GM12878 (cell line): Measurements from ENCODE around the gene ZNF385D. TPM values are rescaled to one million over a fixed set of nuclear protein-coding genes. Genes with fewer than 3 reads are reported as not detected.

ENCODE experiments used
- ATAC-seq: fragments of 200-7000 bp; cut with Tn5 transposase; 3 replicates; pipeline ENCODE4 v1.9.1; 2020; ENCODE audit warnings: mild to moderate bottlenecking, moderate library complexity
- BruUV-seq: library from RNA; stranded (reverse); fragments of 400-500 nt; replicated peaks from 2 replicates; lab custom pipeline; 2021; lab: Mats Ljungman, UMichigan
- CTCF ChIA-PET: fragments of 300-600 bp; sonication (Branson Sonifier 250); formaldehyde crosslinking; extraction: SDS; loops from one replicate; lab custom pipeline; 2021; ENCODE audit warnings: inconsistent platforms; lab: Yijun Ruan, JAX
- POLR2A ChIA-PET: fragments of 350-600 bp; formaldehyde crosslinking; extraction: SDS; loops from one replicate; lab custom pipeline; 2021; ENCODE audit warnings: inconsistent platforms; lab: Charles Lee
- RAD21 ChIA-PET: fragments of 300-600 bp; sonication (Branson Sonifier 250); formaldehyde crosslinking; loops from one replicate; lab custom pipeline; 2023; ENCODE audit warnings: antibody characterized with exemption; ENCODE audit not compliant: unreplicated experiment; lab: Charles Lee
- SMC1A ChIA-PET: fragments of 300-600 bp; sonication (Branson Sonifier 250); formaldehyde crosslinking; loops from one replicate; lab custom pipeline; 2023; ENCODE audit not compliant: unreplicated experiment, uncharacterized antibody; lab: Charles Lee
- DNase-seq: peaks from one replicate; pipeline ENCODE4 v3.0.0-alpha.2; 2011; ENCODE audit warnings: low read depth, low spot score
- FAIRE-seq: peaks from 3 replicates; lab custom pipeline; 2011; peaks lifted over from hg19 to GRCh38; lab: Jason Lieb, UNC
- H2AFZ ChIP-seq: 2 replicates; pipeline ENCODE4 v1.6.0; 2011; ENCODE audit warnings: low read depth, low read length, control low read depth; ENCODE audit not compliant: control insufficient read depth
- H3K27ac ChIP-seq: 2 replicates; pipeline ENCODE4 v1.5.1; 2011; ENCODE audit warnings: control low read depth; ENCODE audit not compliant: control insufficient read depth, insufficient read depth
- H3K27me3 ChIP-seq, 2 experiments: replicated peaks in 1 of 2; 2 replicates each; pipeline versions ENCODE4 v1.6.0 to v1.6.1; 2011; ENCODE audit warnings: low read length in 1 of 2; ENCODE audit not compliant: control insufficient read depth in 2 of 2, insufficient read depth in 2 of 2
- H3K36me3 ChIP-seq, 2 experiments: 2 replicates each; pipeline ENCODE4 v1.5.1; 2011; ENCODE audit warnings: low read length in 1 of 2; ENCODE audit not compliant: control insufficient read depth in 2 of 2, insufficient read depth in 2 of 2
- H3K4me1 ChIP-seq: 2 replicates; pipeline ENCODE4 v1.6.1; 2011; ENCODE audit warnings: mild to moderate bottlenecking, low read length, moderate library complexity, mixed read lengths; ENCODE audit not compliant: control insufficient read depth, insufficient read depth
- H3K4me2 ChIP-seq: 2 replicates; pipeline ENCODE4 v1.6.0; 2011; ENCODE audit warnings: control low read depth; ENCODE audit not compliant: control insufficient read depth, insufficient read depth
- H3K4me3 ChIP-seq: fragments of 200-600 bp; sonication (generic); 2 replicates; pipeline ENCODE4 v1.5.1; 2016
- H3K79me2 ChIP-seq: 2 replicates; pipeline ENCODE4 v1.6.0; 2011; ENCODE audit warnings: low read length; ENCODE audit not compliant: control insufficient read depth, insufficient read depth
- H3K9ac ChIP-seq: 2 replicates; pipeline ENCODE4 v1.8.0; 2011; ENCODE audit warnings: low read length, control low read depth, mixed read lengths; ENCODE audit not compliant: control insufficient read depth, insufficient read depth
- H3K9me3 ChIP-seq: replicated peaks from 3 replicates; pipeline ENCODE4 v1.5.1; 2011; ENCODE audit warnings: mild to moderate bottlenecking, low read length; ENCODE audit not compliant: control insufficient read depth, insufficient read depth
- H4K20me1 ChIP-seq: 2 replicates; pipeline ENCODE4 v1.6.0; 2011; ENCODE audit not compliant: control insufficient read depth, insufficient read depth
- BHLHE40 ChIP-seq, 2 experiments: fragments of 450-650 bp in 1 of 2; IDR thresholded peaks; 2 replicates each; pipeline ENCODE4 v1.6.1; 2011 to 2017; ENCODE audit warnings: low read depth in 2 of 2, borderline replicate concordance in 1 of 2, improper control_type of control experiment in 1 of 2, low read length in 1 of 2, mild to moderate bottlenecking in 1 of 2
- CHD2 ChIP-seq: IDR thresholded peaks from 2 replicates; pipeline ENCODE4 v1.6.1; 2011; ENCODE audit warnings: low read depth, low read length, improper control_type of control experiment, borderline replicate concordance
- SIN3A ChIP-seq: IDR thresholded peaks from 2 replicates; pipeline ENCODE4 v1.6.1; 2012; ENCODE audit warnings: low read depth, low read length, improper control_type of control experiment
- STAT3 ChIP-seq: IDR thresholded peaks from 2 replicates; pipeline ENCODE4 v1.6.1; 2011; ENCODE audit warnings: low read depth, low read length, improper control_type of control experiment
- WGBS: methylation state at CpG from one replicate; pipeline ENCODE4 v1.1.6; 2016; ENCODE audit warnings: low lambda C conversion rate; ENCODE audit not compliant: insufficient replicate concordance, insufficient coverage; ENCODE audit errors: missing lambda C conversion rate; 5-methylcytosine and 5-hydroxymethylcytosine counted together
- in situ Hi-C: fragments of 300-500 bp; cut with MboI; formaldehyde crosslinking; loops from 9 replicates; pipeline ENCODE4 v1.14.3; 2018; ENCODE audit warnings: mixed read lengths
- intact Hi-C: fragments of 100-400 bp; cut with micrococcal nuclease; formaldehyde crosslinking; loops from one replicate; pipeline ENCODE4 v1.14.2; 2022; ENCODE audit not compliant: unreplicated experiment
- polyA plus RNA-seq, 11 experiments: library from polyadenylated mRNA; depleted of rRNA in 4 of 11; unstranded in 6 of 11; stranded (reverse) in 5 of 11; fragments of >200 nt; fragmentation: Nextera tagmentation in 4 of 11; fragmentation: Illumina TruSeq in 1 of 11; extraction: Ambion mirVana in 4 of 11; extraction: Trizol in 1 of 11; gene quantifications; 1 replicate in 1 of 11; 2 replicates in 10 of 11; pipeline versions ENCODE4 v1.2.1 to v1.2.3, GENCODE V29; 2011 to 2016; ENCODE audit warnings: inconsistent platforms in 2 of 11, missing spikeins in 2 of 11, low read depth in 1 of 11
- total RNA-seq, 4 experiments: library from RNA; depleted of rRNA in 3 of 4; stranded (reverse); fragments of >200 nt in 3 of 4; fragmentation: Illumina TruSeq in 1 of 4; extraction: Trizol in 1 of 4; gene quantifications; 2 replicates each; pipeline versions ENCODE4 v1.2.1 to v1.2.3, GENCODE V29; 2013 to 2021
- TF ChIP-seq, protein P1 (sequence below): fragments of 450-650 bp; IDR thresholded peaks from 2 replicates; pipeline ENCODE4 v1.6.1; 2018; ENCODE audit warnings: borderline replicate concordance, mild to moderate bottlenecking; ENCODE audit not compliant: partially characterized antibody
- TF ChIP-seq, protein P2 (sequence below): IDR thresholded peaks from 2 replicates; pipeline ENCODE4 v1.6.1; 2012; ENCODE audit warnings: low read depth, low read length, improper control_type of control experiment
- TF ChIP-seq, protein P3 (sequence below): fragments of 450-650 bp; formaldehyde crosslinking; IDR thresholded peaks from 2 replicates; pipeline ENCODE4 v1.5.0; 2022; ENCODE audit warnings: mild to moderate bottlenecking, missing genetic modification characterization
- TF ChIP-seq, protein P4 (sequence below): IDR thresholded peaks from 2 replicates; pipeline ENCODE4 v1.6.1; 2012; ENCODE audit warnings: improper control_type of control experiment, low read depth, low read length; ENCODE audit not compliant: insufficient replicate concordance
- TF ChIP-seq, protein P5 (sequence below), 3 experiments: IDR thresholded peaks in 2 of 3; conservative IDR thresholded peaks in 1 of 3; 2 replicates each; pipeline ENCODE4 v1.5.1; 2011; ENCODE audit warnings: low read depth in 3 of 3, low read length in 3 of 3, mild to moderate bottlenecking in 3 of 3, control low read depth in 2 of 3, moderate library complexity in 2 of 3, inconsistent platforms in 1 of 3, mixed read lengths in 1 of 3; ENCODE audit not compliant: control insufficient read depth in 2 of 3, insufficient read depth in 1 of 3; ENCODE audit errors: extremely low read depth in 1 of 3

Gene ZNF385D
- total and polyA plus RNA-seq, 10 of the 15 experiments (the other 5 are each of a cell fraction or from before 2014, with no cell fraction given): 0.01 to 0.62 (median 0.18) TPM; not detected in 5

DNA sequence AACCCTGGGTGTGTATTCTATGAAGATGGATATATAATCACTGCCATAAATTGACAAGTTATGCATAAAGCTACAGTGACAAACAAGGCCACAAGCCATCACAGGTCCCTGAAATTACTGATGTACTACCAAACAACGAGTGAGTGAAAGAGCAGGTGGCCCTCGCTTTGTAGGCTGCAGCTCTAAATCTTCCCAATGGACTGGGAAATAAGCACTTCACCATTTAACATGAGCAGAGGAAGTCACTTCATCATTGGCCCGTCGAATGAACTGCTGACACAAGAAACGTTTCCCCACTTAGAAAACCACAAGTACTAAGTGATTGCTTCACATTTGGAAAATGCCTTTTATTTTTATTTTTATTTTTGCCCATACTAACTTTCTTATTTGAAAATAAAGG lies 218.0 kb downstream of the ZNF385D start:
- WGBS: 2% methylated on average over 5 of the region's 5 CpGs
- H4K20me1 ChIP-seq: no peaks in the 10 kb centered on the region
- FAIRE-seq: no peak
- no peaks in the 10 kb centered on the region for H3K27me3 ChIP-seq
- SMC1A ChIA-PET: interaction anchor here (1.0 kb wide), 1 partner anchor 13 kb away, joined by 4 read pairs; no protein-coding TSS in a partner anchor
- in situ Hi-C loops: no loop called here
- H3K9ac ChIP-seq: no peak overlapping the region
- no peak overlapping the region for H3K4me2 ChIP-seq
- no peak overlapping the region for H2AFZ ChIP-seq
- ATAC-seq: no peak
- H3K4me1 ChIP-seq: no peaks in the 10 kb centered on the region
- CTCF ChIA-PET: no interaction called here
- no peaks in the 10 kb centered on the region for H3K9me3 ChIP-seq
- H3K4me3 ChIP-seq: no peak overlapping the region
- H3K36me3 ChIP-seq: no peaks in the 10 kb centered on the region
- intact Hi-C loops: no loop called here
- RAD21 ChIA-PET: no interaction called here
- no peak overlapping the region for H3K27ac ChIP-seq
- BruUV-seq: no TSS peak
- POLR2A ChIA-PET: no interaction called here
- DNase-seq: no peak
- H3K79me2 ChIP-seq: no peaks in the 10 kb centered on the region
- TF ChIP-seq, protein P1, sequence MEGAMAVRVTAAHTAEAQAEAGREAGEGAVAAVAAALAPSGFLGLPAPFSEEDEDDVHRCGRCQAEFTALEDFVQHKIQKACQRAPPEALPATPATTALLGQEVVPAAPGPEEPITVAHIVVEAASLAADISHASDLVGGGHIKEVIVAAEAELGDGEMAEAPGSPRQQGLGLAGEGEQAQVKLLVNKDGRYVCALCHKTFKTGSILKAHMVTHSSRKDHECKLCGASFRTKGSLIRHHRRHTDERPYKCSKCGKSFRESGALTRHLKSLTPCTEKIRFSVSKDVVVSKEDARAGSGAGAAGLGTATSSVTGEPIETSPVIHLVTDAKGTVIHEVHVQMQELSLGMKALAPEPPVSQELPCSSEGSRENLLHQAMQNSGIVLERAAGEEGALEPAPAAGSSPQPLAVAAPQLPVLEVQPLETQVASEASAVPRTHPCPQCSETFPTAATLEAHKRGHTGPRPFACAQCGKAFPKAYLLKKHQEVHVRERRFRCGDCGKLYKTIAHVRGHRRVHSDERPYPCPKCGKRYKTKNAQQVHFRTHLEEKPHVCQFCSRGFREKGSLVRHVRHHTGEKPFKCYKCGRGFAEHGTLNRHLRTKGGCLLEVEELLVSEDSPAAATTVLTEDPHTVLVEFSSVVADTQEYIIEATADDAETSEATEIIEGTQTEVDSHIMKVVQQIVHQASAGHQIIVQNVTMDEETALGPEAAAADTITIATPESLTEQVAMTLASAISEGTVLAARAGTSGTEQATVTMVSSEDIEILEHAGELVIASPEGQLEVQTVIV: no peak
- TF ChIP-seq, protein P2, sequence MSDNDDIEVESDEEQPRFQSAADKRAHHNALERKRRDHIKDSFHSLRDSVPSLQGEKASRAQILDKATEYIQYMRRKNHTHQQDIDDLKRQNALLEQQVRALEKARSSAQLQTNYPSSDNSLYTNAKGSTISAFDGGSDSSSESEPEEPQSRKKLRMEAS: no peak
- TF ChIP-seq, protein P3, sequence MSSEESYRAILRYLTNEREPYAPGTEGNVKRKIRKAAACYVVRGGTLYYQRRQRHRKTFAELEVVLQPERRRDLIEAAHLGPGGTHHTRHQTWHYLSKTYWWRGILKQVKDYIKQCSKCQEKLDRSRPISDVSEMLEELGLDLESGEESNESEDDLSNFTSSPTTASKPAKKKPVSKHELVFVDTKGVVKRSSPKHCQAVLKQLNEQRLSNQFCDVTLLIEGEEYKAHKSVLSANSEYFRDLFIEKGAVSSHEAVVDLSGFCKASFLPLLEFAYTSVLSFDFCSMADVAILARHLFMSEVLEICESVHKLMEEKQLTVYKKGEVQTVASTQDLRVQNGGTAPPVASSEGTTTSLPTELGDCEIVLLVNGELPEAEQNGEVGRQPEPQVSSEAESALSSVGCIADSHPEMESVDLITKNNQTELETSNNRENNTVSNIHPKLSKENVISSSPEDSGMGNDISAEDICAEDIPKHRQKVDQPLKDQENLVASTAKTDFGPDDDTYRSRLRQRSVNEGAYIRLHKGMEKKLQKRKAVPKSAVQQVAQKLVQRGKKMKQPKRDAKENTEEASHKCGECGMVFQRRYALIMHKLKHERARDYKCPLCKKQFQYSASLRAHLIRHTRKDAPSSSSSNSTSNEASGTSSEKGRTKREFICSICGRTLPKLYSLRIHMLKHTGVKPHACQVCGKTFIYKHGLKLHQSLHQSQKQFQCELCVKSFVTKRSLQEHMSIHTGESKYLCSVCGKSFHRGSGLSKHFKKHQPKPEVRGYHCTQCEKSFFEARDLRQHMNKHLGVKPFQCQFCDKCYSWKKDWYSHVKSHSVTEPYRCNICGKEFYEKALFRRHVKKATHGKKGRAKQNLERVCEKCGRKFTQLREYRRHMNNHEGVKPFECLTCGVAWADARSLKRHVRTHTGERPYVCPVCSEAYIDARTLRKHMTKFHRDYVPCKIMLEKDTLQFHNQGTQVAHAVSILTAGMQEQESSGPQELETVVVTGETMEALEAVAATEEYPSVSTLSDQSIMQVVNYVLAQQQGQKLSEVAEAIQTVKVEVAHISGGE: no peak
- TF ChIP-seq, protein P4, sequence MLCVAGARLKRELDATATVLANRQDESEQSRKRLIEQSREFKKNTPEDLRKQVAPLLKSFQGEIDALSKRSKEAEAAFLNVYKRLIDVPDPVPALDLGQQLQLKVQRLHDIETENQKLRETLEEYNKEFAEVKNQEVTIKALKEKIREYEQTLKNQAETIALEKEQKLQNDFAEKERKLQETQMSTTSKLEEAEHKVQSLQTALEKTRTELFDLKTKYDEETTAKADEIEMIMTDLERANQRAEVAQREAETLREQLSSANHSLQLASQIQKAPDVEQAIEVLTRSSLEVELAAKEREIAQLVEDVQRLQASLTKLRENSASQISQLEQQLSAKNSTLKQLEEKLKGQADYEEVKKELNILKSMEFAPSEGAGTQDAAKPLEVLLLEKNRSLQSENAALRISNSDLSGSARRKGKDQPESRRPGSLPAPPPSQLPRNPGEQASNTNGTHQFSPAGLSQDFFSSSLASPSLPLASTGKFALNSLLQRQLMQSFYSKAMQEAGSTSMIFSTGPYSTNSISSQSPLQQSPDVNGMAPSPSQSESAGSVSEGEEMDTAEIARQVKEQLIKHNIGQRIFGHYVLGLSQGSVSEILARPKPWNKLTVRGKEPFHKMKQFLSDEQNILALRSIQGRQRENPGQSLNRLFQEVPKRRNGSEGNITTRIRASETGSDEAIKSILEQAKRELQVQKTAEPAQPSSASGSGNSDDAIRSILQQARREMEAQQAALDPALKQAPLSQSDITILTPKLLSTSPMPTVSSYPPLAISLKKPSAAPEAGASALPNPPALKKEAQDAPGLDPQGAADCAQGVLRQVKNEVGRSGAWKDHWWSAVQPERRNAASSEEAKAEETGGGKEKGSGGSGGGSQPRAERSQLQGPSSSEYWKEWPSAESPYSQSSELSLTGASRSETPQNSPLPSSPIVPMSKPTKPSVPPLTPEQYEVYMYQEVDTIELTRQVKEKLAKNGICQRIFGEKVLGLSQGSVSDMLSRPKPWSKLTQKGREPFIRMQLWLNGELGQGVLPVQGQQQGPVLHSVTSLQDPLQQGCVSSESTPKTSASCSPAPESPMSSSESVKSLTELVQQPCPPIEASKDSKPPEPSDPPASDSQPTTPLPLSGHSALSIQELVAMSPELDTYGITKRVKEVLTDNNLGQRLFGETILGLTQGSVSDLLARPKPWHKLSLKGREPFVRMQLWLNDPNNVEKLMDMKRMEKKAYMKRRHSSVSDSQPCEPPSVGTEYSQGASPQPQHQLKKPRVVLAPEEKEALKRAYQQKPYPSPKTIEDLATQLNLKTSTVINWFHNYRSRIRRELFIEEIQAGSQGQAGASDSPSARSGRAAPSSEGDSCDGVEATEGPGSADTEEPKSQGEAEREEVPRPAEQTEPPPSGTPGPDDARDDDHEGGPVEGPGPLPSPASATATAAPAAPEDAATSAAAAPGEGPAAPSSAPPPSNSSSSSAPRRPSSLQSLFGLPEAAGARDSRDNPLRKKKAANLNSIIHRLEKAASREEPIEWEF: no peak
- TF ChIP-seq CHD2 (no peak), BHLHE40 (IDR thresholded peaks at IDR 0.05; ENCODE audit: borderline replicate concordance in 1 of 2, low read depth in 2 of 2, low read length in 1 of 2) (no peak), SIN3A (no peak), STAT3 (no peak)
- TF ChIP-seq, protein P5, sequence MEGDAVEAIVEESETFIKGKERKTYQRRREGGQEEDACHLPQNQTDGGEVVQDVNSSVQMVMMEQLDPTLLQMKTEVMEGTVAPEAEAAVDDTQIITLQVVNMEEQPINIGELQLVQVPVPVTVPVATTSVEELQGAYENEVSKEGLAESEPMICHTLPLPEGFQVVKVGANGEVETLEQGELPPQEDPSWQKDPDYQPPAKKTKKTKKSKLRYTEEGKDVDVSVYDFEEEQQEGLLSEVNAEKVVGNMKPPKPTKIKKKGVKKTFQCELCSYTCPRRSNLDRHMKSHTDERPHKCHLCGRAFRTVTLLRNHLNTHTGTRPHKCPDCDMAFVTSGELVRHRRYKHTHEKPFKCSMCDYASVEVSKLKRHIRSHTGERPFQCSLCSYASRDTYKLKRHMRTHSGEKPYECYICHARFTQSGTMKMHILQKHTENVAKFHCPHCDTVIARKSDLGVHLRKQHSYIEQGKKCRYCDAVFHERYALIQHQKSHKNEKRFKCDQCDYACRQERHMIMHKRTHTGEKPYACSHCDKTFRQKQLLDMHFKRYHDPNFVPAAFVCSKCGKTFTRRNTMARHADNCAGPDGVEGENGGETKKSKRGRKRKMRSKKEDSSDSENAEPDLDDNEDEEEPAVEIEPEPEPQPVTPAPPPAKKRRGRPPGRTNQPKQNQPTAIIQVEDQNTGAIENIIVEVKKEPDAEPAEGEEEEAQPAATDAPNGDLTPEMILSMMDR (IDR thresholded peaks at IDR 0.05 in 2 of 3, conservative IDR thresholded peaks at IDR 0.05 in 1 of 3; ENCODE audit: control insufficient read depth in 2 of 3, extremely low read depth in 1 of 3, insufficient read depth in 1 of 3, low read depth in 3 of 3, low read length in 3 of 3): no peak
